MM.1S (cell line): ENCODE measurements around the gene EXOC7.

Source experiments
- CTCF ChIP-seq: fragments of 300-600 bp; sonication (generic); IDR thresholded peaks from 2 replicates; pipeline ENCODE4 v1.5.1; 2016; ENCODE audit warnings: antibody characterized with exemption, low read length, mixed read lengths
- EZH2 ChIP-seq: fragments of 300-600 bp; sonication (generic); optimal IDR thresholded peaks from 2 replicates; pipeline ENCODE3; 2017; ENCODE audit warnings: low read depth, mild to moderate bottlenecking, antibody characterized with exemption, low read length, mixed read lengths

GRCh38 chr17:76104896-76105231 is 1.3 kb upstream of the EXOC7 start:
- TF ChIP-seq EZH2 (no peak), CTCF (no peak)
